Prostate gland (tissue), 2 donors: Measurements from ENCODE around the gene DOK4.

Experiments
- POLR2A ChIP-seq: fragments of 450-650 bp; IDR thresholded peaks from one replicate; pipeline ENCODE4 v1.6.1; 2016; ENCODE audit warnings: antibody characterized with exemption, mild to moderate bottlenecking
- TF ChIP-seq, protein P1 (sequence below), 4 experiments: fragments of 200-600 bp in 2 of 4; fragments of 450-650 bp in 2 of 4; sonication (generic) in 2 of 4; IDR thresholded peaks; 1 replicate in 3 of 4; 2 replicates in 1 of 4; pipeline ENCODE4 v1.5.1; 2016 to 2019; ENCODE audit warnings: antibody characterized with exemption in 4 of 4, mild to moderate bottlenecking in 2 of 4, moderate library complexity in 2 of 4

DNA sequence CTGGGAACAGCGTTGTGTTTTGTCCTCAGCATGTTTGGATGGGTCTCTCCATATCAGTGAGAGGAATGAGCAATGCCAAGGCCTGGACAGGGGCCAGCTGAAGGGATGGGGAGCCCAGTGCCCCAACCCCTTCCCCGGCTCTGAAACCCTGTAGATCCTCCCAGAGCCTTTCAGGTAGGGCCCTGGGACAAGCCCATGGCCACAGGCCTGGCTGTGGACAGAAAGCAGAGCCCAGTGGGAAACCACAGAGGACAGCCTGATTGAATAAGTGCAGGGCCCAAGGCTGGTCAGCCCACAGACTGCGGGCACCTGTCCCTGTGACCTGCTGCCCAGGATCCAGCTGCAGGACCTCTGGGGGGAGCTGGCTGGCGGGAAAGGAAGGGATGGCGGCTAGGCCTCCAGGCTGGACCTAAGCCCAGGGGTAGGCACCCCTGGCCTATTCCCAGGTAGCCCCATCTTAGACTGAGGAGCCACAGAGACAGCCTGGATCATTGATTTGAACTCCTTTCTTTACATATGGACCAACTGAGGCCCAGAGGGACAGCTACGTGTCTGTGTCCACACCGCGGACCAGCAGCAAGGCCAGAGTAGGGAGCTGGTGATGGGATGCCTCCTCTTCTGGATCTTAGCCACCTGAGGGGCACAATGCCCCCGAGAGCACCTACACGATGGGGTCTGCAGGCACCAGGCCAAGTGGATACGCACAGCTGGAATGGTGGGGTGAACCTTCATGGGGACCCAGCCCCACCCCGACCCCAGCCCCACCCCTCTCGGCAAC, 48.8 kb upstream of the DOK4 start:
- TF ChIP-seq, protein P1, sequence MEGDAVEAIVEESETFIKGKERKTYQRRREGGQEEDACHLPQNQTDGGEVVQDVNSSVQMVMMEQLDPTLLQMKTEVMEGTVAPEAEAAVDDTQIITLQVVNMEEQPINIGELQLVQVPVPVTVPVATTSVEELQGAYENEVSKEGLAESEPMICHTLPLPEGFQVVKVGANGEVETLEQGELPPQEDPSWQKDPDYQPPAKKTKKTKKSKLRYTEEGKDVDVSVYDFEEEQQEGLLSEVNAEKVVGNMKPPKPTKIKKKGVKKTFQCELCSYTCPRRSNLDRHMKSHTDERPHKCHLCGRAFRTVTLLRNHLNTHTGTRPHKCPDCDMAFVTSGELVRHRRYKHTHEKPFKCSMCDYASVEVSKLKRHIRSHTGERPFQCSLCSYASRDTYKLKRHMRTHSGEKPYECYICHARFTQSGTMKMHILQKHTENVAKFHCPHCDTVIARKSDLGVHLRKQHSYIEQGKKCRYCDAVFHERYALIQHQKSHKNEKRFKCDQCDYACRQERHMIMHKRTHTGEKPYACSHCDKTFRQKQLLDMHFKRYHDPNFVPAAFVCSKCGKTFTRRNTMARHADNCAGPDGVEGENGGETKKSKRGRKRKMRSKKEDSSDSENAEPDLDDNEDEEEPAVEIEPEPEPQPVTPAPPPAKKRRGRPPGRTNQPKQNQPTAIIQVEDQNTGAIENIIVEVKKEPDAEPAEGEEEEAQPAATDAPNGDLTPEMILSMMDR (IDR thresholded peaks at IDR 0.05) = no peak
- TF ChIP-seq POLR2A = no peak
